ENCODE results near the gene MEIS2.

GRCh38 chr15:37103475-37104423 is 3.4 kb upstream of the MEIS2 start:
- TF ChIP-seq CTCF (IDR thresholded peaks at IDR 0.05; ENCODE audit: low read depth, low read length) = no peak
- no peak for TF ChIP-seq EZH2phosphoT487 (IDR thresholded peaks at IDR 0.05; ENCODE audit: low read depth)

All from OCI-LY3 (cell line).